ENCODE data around the gene SUCO.
A peak's percentile ranks its signal among the peaks of the same experiment; 100 is the strongest.
"Not testable (repeated sequence)": the region's sequence is repeated elsewhere in the genome, so short reads cannot be mapped to it uniquely, and the experiment has no call there.

The SUCO gene

GRCh38 chr1:172532700-172533512 is at the start of gene SUCO:
TSS of gene SUCO (plus strand) at chr1:172533150. CDS start at chr1:172533436, 286 bp downstream.
- peak; percentile 100 for DNase-seq

GRCh38 chr1:172483448-172483847 is 49.5 kb upstream of the SUCO start:
- DNase-seq = no peak

- DNase-seq = no peak
These were observed 48.7 kb upstream of the SUCO start for GRCh38 chr1:172484252-172484651.

- DNase-seq = no peak
These were observed 47.3 kb upstream of the SUCO start for GRCh38 chr1:172485626-172486025.

GRCh38 chr1:172486805-172487454 is 46.0 kb upstream of the SUCO start:
- DNase-seq = no peak

GRCh38 chr1:172487550-172487949 is 45.4 kb upstream of the SUCO start:
- DNase-seq = no peak

GRCh38 chr1:172488393-172488792 is 44.6 kb upstream of the SUCO start:
- DNase-seq = no peak

- no peak for DNase-seq
These were observed 43.1 kb upstream of the SUCO start for GRCh38 chr1:172489847-172490246.

GRCh38 chr1:172492421-172492820 is 40.5 kb upstream of the SUCO start:
- no peak for DNase-seq

- DNase-seq = no peak
These were observed 38.8 kb upstream of the SUCO start for GRCh38 chr1:172494166-172494565.

- not testable (repeated sequence) for DNase-seq
These were observed 36.8 kb upstream of the SUCO start for GRCh38 chr1:172496127-172496526.

- no peak for DNase-seq
These were observed 36.3 kb upstream of the SUCO start for GRCh38 chr1:172496678-172497077.

- no peak for DNase-seq
These were observed 35.7 kb upstream of the SUCO start for GRCh38 chr1:172497230-172497629.

GRCh38 chr1:172498857-172499256 is 34.1 kb upstream of the SUCO start:
- DNase-seq = no peak

GRCh38 chr1:172499636-172500141 is 33.3 kb upstream of the SUCO start:
- peak in 1 of 2 experiments; percentile 4 for DNase-seq

GRCh38 chr1:172500207-172500606 is 32.7 kb upstream of the SUCO start:
- DNase-seq = no peak

GRCh38 chr1:172507741-172508140 is 25.2 kb upstream of the SUCO start:
- no peak for DNase-seq

GRCh38 chr1:172510479-172510878 is 22.5 kb upstream of the SUCO start:
- DNase-seq = no peak

- DNase-seq = no peak
These were observed 20.4 kb upstream of the SUCO start for GRCh38 chr1:172512591-172512990.

GRCh38 chr1:172513479-172513878 is 19.5 kb upstream of the SUCO start:
- DNase-seq = no peak

- DNase-seq = no peak
These were observed 18.8 kb upstream of the SUCO start for GRCh38 chr1:172514108-172514507.

GRCh38 chr1:172515436-172515835 is 17.5 kb upstream of the SUCO start:
- no peak for DNase-seq

- no peak for DNase-seq
These were observed 17.0 kb upstream of the SUCO start for GRCh38 chr1:172515927-172516326.

- DNase-seq = no peak
These were observed 15.9 kb upstream of the SUCO start for GRCh38 chr1:172517081-172517480.
